ENCODE results near the gene XRCC5. TPM values are rescaled to one million over a fixed set of nuclear protein-coding genes. Genes with fewer than 3 reads are reported as not detected.
"Not testable (repeated sequence)": the region's sequence is repeated elsewhere in the genome, so short reads cannot be mapped to it uniquely, and the experiment has no call there.

Gene XRCC5
- total RNA-seq, 3 donors from 2014 or later: 169 to 207 (median 175) TPM

DNA sequence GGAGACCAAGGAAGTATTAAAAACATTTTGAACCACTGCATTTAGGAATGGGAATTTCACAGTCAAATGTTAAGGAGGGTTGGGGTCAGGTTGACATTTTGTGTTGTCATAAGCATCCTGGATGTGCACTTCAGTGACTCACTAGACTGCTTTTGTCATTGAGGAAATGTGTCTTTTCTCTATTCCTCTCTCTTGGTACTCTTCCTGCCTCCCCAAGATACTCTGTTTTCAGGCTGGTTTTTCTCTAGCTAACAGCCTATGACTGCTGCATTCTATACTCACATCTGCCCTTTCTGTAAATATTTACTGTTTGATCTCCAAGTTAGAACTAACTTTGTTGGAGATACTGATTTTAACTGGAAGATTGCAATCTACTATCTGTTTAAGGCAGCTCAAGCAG, 23.4 kb downstream of the XRCC5 start:
- H3K36me3 ChIP-seq (ENCODE audit: low read depth): peaks cover 21% of the 10 kb centered on the region
- intact Hi-C loops (cut with DNase I, micrococcal nuclease): no loop called here
- no peak for ATAC-seq
- no peaks in the 10 kb centered on the region for H3K9me3 ChIP-seq
- DNase-seq: no peak
- no peaks in the 10 kb centered on the region for H3K4me1 ChIP-seq (ENCODE audit: low read depth)
- TF ChIP-seq, protein P1, sequence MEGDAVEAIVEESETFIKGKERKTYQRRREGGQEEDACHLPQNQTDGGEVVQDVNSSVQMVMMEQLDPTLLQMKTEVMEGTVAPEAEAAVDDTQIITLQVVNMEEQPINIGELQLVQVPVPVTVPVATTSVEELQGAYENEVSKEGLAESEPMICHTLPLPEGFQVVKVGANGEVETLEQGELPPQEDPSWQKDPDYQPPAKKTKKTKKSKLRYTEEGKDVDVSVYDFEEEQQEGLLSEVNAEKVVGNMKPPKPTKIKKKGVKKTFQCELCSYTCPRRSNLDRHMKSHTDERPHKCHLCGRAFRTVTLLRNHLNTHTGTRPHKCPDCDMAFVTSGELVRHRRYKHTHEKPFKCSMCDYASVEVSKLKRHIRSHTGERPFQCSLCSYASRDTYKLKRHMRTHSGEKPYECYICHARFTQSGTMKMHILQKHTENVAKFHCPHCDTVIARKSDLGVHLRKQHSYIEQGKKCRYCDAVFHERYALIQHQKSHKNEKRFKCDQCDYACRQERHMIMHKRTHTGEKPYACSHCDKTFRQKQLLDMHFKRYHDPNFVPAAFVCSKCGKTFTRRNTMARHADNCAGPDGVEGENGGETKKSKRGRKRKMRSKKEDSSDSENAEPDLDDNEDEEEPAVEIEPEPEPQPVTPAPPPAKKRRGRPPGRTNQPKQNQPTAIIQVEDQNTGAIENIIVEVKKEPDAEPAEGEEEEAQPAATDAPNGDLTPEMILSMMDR (IDR thresholded peaks at IDR 0.05): no peak
- H3K4me3 ChIP-seq: no peak overlapping the region

DNA sequence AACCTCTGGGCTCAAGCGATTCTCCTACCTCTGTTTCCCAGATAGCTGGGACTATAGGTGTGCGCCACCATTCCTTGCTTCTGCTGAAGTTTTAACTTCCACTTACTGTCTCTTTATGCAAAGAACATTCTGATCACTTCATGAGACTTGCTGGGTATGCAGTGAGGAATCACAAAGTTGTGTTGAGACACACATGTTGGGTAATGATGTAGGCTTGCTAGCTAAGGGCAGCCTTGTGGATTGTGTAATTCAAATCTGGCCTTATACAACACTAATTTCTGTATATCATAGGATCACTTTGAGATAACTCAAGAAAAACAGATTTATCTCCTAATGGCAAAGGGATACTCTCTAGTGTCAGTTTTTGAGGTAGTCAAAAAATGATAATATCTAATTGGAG, 24.2 kb downstream of the XRCC5 start:
- H3K36me3 ChIP-seq (ENCODE audit: low read depth): peaks cover 21% of the 10 kb centered on the region
- intact Hi-C loops (cut with DNase I, micrococcal nuclease): no loop called here
- ATAC-seq: no peak

DNA sequence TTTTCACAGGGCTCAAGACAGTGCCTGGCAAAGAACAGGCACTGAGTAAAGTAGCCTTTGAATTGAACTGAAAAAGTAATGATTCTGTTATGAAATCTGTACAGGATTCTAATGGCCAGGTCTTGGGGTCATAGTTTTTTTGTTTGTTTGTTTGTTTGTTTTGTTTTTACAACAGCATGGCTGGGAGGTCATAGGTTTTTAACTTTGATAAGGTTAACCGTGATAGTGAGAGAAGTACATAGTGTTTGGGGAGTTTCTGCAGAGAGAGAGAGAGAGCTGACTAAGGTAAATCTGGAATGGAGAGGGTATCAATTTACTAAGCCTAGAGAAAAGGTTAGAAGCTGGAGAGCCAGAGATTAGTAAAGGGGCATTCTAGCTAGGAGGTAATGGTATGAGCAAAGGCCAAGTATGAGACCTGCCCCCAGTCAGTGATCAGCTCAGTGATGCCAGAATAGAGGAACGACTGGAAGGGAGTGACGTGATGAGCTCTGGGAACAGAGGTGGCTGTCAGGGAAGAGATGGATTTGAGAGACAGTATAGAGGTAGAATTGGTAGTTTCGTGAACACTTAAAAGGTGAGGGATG, 25.9 kb downstream of the XRCC5 start:
- ATAC-seq (no peak), DNase-seq (no peak)
- H3K36me3 ChIP-seq (ENCODE audit: low read depth): peaks cover 23% of the 10 kb centered on the region
- H3K4me3 ChIP-seq: no peak overlapping the region
- TF ChIP-seq, protein P1 (IDR thresholded peaks at IDR 0.05): no peak
- no peaks in the 10 kb centered on the region for H3K9me3 ChIP-seq
- H3K4me1 ChIP-seq (ENCODE audit: low read depth): no peaks in the 10 kb centered on the region
- intact Hi-C loops (cut with DNase I, micrococcal nuclease): no loop called here

More for the DNA sequence above, 24.2 kb downstream of the XRCC5 start:
- H3K4me3 ChIP-seq: no peak overlapping the region
- no peaks in the 10 kb centered on the region for H3K9me3 ChIP-seq
- no peaks in the 10 kb centered on the region for H3K4me1 ChIP-seq (ENCODE audit: low read depth)
- TF ChIP-seq, protein P1 (IDR thresholded peaks at IDR 0.05): no peak
- no peak for DNase-seq

DNA sequence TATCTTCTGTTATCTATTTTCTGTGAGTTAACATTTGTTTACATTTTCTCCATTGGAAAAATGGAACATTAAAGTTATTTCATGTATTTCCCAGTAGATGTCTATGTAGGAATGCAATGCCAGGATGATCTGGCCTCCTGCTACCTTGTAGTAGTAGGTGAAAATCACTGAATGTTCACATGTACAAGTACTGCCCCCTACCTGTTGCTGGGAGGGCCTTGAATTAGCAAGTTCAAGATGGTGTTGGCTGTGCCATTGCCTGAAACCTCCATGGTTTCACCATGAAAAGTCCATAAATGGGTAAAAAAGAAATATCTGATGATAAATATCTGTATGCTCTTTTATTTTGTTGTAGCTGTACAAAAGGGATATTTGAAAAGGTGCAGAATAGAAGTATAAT, 30.7 kb downstream of the XRCC5 start:
- Histone ChIP-seq H3K4me3 (no peak overlapping the region), H3K4me1 (ENCODE audit: low read depth) (no peaks in the 10 kb centered on the region), H3K9me3 (no peaks in the 10 kb centered on the region), H3K36me3 (ENCODE audit: low read depth) (peaks cover 13% of the 10 kb centered on the region)
- peak in 1 of 3 donors; percentile 55 for DNase-seq
- intact Hi-C loops (cut with DNase I, micrococcal nuclease): no loop called here
- TF ChIP-seq, protein P1 (IDR thresholded peaks at IDR 0.05): no peak
- ATAC-seq: peak; percentile 38

DNA sequence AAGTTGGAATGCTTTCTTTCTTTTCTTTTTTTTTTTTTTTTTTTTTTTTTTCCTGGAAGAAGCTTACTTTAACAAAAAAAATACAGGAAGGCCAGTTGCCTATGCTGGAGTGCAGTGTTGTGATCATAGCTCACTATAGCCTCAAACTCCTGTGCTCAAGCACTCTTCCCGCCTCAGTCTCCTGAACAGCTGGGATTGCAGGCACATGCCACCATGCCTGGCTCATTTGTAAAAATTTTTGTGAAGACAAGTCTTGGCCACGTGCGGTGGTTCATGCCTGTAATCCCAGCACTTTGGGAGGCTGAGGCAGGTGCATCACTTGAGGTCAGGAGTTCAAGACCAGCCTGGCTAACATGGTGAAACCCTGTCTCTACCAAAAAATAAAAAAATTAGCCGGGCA, 32.4 kb downstream of the XRCC5 start:
- H3K9me3 ChIP-seq; intact Hi-C loops (cut with DNase I, micrococcal nuclease); H3K4me3 ChIP-seq; DNase-seq; ATAC-seq; H3K4me1 ChIP-seq (ENCODE audit: low read depth): not testable (repeated sequence)
- peaks cover 13% of the 10 kb centered on the region for H3K36me3 ChIP-seq (ENCODE audit: low read depth)

DNA sequence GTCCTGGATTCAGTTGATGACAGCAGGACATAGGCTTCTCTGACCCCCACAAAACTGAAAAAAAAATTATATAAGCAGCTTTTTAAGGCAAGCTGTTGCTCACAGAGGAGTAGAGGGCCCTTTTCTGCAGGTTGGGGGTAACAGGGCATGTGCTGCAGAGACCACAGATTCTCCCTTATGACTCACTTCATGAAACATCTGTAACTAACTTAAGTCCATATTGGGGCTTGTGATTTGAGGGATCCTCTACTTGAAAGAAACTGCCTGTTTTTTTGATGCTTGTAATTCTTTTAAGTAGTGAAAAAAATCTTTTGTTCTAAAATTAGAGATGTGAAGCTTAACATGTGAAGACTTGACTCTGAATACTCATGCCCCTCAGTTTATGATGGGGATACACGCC, 33.4 kb downstream of the XRCC5 start:
- ATAC-seq (no peak), DNase-seq (no peak)
- intact Hi-C loops (cut with DNase I, micrococcal nuclease): no loop called here
- TF ChIP-seq, protein P1 (IDR thresholded peaks at IDR 0.05): no peak
- H3K9me3 ChIP-seq: no peaks in the 10 kb centered on the region
- H3K4me3 ChIP-seq: no peak overlapping the region
- peaks cover 18% of the 10 kb centered on the region for H3K36me3 ChIP-seq (ENCODE audit: low read depth)
- no peaks in the 10 kb centered on the region for H3K4me1 ChIP-seq (ENCODE audit: low read depth)

Measured in mucosa of descending colon (tissue), 3 donors.